Skeletal muscle satellite cell (primary cell): ENCODE measurements around the gene RARA.

ENCODE experiments used
- H3K27me3 ChIP-seq: 2 replicates; pipeline ENCODE4 v1.7.0; 2013; ENCODE audit warnings: low read length; ENCODE audit not compliant: control insufficient read depth, insufficient read depth
- H3K36me3 ChIP-seq: 2 replicates; pipeline ENCODE4 v1.7.0; 2013; ENCODE audit warnings: mild to moderate bottlenecking, control low read depth, low read length; ENCODE audit not compliant: insufficient read depth
- H3K4me1 ChIP-seq: 2 replicates; pipeline ENCODE4 v1.7.0; 2013; ENCODE audit warnings: low read length; ENCODE audit not compliant: control insufficient read depth, insufficient read depth
- H3K4me2 ChIP-seq: 2 replicates; pipeline ENCODE4 v1.7.0; 2013; ENCODE audit warnings: mild to moderate bottlenecking, low read length
- H3K4me3 ChIP-seq: 2 replicates; pipeline ENCODE4 v1.7.0; 2013; ENCODE audit warnings: low read length
- H3K9ac ChIP-seq: 2 replicates; pipeline ENCODE4 v1.7.0; 2013; ENCODE audit warnings: mild to moderate bottlenecking, low read depth, low read length, moderate library complexity
- H3K9me3 ChIP-seq: replicated peaks from 2 replicates; pipeline ENCODE4 v1.7.0; 2013; ENCODE audit warnings: mild to moderate bottlenecking, control low read depth, low read length

Gene RARA

DNA sequence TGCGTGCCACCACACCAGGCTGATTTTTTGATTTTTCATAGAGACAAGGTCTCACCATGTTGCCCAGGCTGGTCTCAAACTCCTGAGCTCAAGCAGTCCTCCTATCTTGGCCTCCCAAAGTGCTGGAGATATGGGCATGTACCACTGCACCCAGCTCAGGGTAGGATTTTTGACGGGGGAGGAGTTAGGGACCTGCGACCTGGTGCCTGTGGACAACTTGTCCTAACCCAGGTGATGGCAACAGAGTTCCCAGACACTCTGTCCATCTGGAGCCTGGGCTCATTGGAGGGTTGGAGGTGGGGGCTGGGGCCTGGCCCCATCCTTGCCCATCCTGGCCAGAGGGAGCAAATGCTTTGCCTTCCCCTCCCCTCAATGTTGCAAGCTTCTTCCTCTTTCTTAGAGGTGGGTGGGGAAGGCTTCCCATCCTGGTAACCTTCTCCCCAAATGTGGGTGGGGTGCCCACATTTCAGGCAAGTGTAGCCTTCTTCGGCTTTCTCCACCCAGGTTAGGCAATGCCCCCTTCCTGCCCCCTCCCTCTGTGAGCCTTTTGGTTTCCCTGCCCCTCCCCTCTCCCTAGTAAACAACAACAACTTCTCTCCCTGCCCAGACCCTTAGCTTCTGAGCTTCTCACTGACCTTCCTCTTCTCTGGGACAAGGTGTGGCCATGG lies 24.9 kb downstream of the RARA start:
- no peak overlapping the region for H3K9ac ChIP-seq
- H3K27me3 ChIP-seq, result no peaks in the 10 kb centered on the region
- peaks cover 14% of the 10 kb centered on the region for H3K36me3 ChIP-seq
- no peak overlapping the region for H3K4me2 ChIP-seq
- no peak overlapping the region for H3K4me3 ChIP-seq
- H3K4me1 ChIP-seq, result peaks cover 66% of the 10 kb centered on the region
- H3K9me3 ChIP-seq, result no peaks in the 10 kb centered on the region

DNA sequence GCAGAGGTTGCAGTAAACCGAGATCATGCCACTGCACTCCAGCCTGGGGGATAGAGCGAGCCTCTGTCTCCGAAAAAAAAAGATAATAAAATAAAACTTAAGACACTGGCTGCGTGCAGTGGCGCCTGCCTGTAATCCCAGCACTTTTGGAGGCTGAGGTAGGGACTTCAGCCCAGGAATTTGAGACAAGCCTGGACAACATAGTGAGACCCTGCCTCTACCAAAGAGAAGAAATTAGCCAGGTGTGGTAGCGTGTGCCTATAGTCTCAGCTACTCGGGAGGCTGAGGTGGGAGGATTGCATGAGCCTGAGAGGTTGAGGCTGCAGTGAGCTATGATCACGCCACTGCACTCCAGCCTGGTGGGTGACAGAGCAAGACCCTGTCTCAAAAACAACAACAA lies 26.6 kb downstream of the RARA start:
- Histone ChIP-seq H3K9ac (no peak overlapping the region), H3K36me3 (peaks cover 24% of the 10 kb centered on the region), H3K4me2 (no peak overlapping the region), H3K27me3 (no peaks in the 10 kb centered on the region), H3K4me3 (no peak overlapping the region), H3K9me3 (no peaks in the 10 kb centered on the region), H3K4me1 (peaks cover 63% of the 10 kb centered on the region)

GRCh38 chr17:40337351-40337750 lies 28.4 kb downstream of the RARA start:
- Histone ChIP-seq H3K4me2 (no peak overlapping the region), H3K9me3 (no peaks in the 10 kb centered on the region), H3K4me1 (peaks cover 54% of the 10 kb centered on the region), H3K4me3 (no peak overlapping the region), H3K27me3 (no peaks in the 10 kb centered on the region), H3K36me3 (peaks cover 17% of the 10 kb centered on the region), H3K9ac (no peak overlapping the region)

- Histone ChIP-seq H3K9me3 (no peaks in the 10 kb centered on the region), H3K4me2 (no peak overlapping the region), H3K27me3 (no peaks in the 10 kb centered on the region), H3K4me3 (no peak overlapping the region), H3K4me1 (peaks cover 53% of the 10 kb centered on the region), H3K36me3 (peaks cover 17% of the 10 kb centered on the region), H3K9ac (no peak overlapping the region)
Measured at GRCh38 chr17:40338058-40338457, 29.1 kb downstream of the RARA start.

DNA sequence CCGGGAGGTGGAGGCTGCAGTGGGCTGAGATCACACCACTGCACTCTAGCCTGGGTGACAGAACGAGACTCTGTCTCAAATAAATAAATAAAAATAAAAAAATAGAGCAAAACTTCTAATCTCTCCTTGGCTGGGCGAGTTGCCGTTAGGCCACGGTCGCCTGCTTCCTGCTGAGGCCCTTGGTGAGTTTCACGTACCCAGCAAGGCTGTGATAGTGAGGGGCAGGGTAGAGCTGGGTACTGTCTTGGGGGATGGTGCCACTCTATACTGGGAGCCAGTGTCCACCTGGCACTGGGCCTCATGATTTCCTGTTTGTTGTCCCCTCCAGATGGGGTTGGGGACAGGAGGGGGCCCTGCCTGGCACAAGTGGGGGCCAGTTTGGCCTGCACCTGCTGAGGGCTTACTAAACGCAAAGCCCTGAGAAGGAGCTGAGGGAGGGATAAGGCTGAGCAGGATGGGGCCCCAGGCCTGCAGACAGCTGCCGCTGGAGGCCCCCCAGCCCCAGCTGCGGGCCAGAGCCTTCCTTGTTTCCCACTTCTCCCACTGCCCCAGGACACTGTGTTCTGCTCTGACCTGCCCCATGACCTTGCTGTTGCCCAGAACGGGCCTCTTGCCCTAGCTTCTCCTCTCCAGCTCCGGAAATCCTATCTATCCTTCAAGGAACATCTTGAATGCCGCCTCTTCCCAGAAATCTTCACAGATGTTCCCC lies 30.1 kb downstream of the RARA start:
- no peak overlapping the region for H3K9ac ChIP-seq
- H3K27me3 ChIP-seq, result no peaks in the 10 kb centered on the region
- H3K36me3 ChIP-seq, result peaks cover 17% of the 10 kb centered on the region
- H3K4me1 ChIP-seq, result peaks cover 59% of the 10 kb centered on the region
- H3K4me3 ChIP-seq, result no peak overlapping the region
- no peak overlapping the region for H3K4me2 ChIP-seq
- no peaks in the 10 kb centered on the region for H3K9me3 ChIP-seq

GRCh38 chr17:40340327-40340726 lies 31.3 kb downstream of the RARA start:
- H3K4me2 ChIP-seq, result no peak overlapping the region
- no peaks in the 10 kb centered on the region for H3K27me3 ChIP-seq
- H3K4me1 ChIP-seq, result peaks cover 59% of the 10 kb centered on the region
- H3K9ac ChIP-seq, result no peak overlapping the region
- H3K4me3 ChIP-seq, result no peak overlapping the region
- H3K9me3 ChIP-seq, result no peaks in the 10 kb centered on the region
- peaks cover 17% of the 10 kb centered on the region for H3K36me3 ChIP-seq

GRCh38 chr17:40340880-40341807 lies 32.2 kb downstream of the RARA start:
- H3K4me1 ChIP-seq, result peaks cover 61% of the 10 kb centered on the region

GRCh38 chr17:40341808-40342503 lies 33.0 kb downstream of the RARA start:
- Histone ChIP-seq H3K4me1 (peaks cover 68% of the 10 kb centered on the region), H3K4me3 (peak overlapping the region; percentile 79), H3K9ac (peak overlapping the region; percentile 86), H3K27me3 (no peaks in the 10 kb centered on the region), H3K36me3 (peaks cover 17% of the 10 kb centered on the region), H3K4me2 (peak overlapping the region; percentile 92), H3K9me3 (no peaks in the 10 kb centered on the region)

More at GRCh38 chr17:40340880-40341807, 32.2 kb downstream of the RARA start:
- no peaks in the 10 kb centered on the region for H3K9me3 ChIP-seq
- H3K27me3 ChIP-seq, result no peaks in the 10 kb centered on the region
- peak overlapping the region; percentile 92 for H3K4me2 ChIP-seq
- H3K9ac ChIP-seq, result peak overlapping the region; percentile 74
- peak overlapping the region; percentile 79 for H3K4me3 ChIP-seq
- H3K36me3 ChIP-seq, result peaks cover 17% of the 10 kb centered on the region

- peak overlapping the region; percentile 86 for H3K9ac ChIP-seq
- peak overlapping the region; percentile 79 for H3K4me3 ChIP-seq
- H3K4me1 ChIP-seq, result peaks cover 72% of the 10 kb centered on the region
- H3K36me3 ChIP-seq, result peaks cover 14% of the 10 kb centered on the region
- peak overlapping the region; percentile 92 for H3K4me2 ChIP-seq
- no peaks in the 10 kb centered on the region for H3K27me3 ChIP-seq
- H3K9me3 ChIP-seq, result no peaks in the 10 kb centered on the region
Measured at GRCh38 chr17:40342504-40343218, 33.7 kb downstream of the RARA start.

- H3K27me3 ChIP-seq, result no peaks in the 10 kb centered on the region
- H3K4me2 ChIP-seq, result peak overlapping the region; percentile 92
- H3K36me3 ChIP-seq, result peaks cover 17% of the 10 kb centered on the region
- no peaks in the 10 kb centered on the region for H3K9me3 ChIP-seq
- H3K4me1 ChIP-seq, result peaks cover 74% of the 10 kb centered on the region
- peak overlapping the region; percentile 86 for H3K9ac ChIP-seq
- peak overlapping the region; percentile 79 for H3K4me3 ChIP-seq
Measured at GRCh38 chr17:40343219-40344119, 34.5 kb downstream of the RARA start.
